Esophagus squamous epithelium (tissue), 4 donors: Measurements from ENCODE around the gene STK35.

Experiments used
- CTCF ChIP-seq, 6 experiments: fragments of 450-650 bp in 4 of 6; fragments of 200-600 bp in 2 of 6; sonication (generic) in 2 of 6; IDR thresholded peaks; one replicate each; pipeline ENCODE4 v1.5.1; 2016 to 2019; ENCODE audit warnings: antibody characterized with exemption in 6 of 6, mild to moderate bottlenecking in 4 of 6, moderate library complexity in 4 of 6
- POLR2A ChIP-seq, 4 donors: fragments of 450-650 bp; IDR thresholded peaks; one replicate each; pipeline ENCODE4 v1.6.1; 2017; ENCODE audit warnings: antibody characterized with exemption in 4 of 4, mild to moderate bottlenecking in 4 of 4, moderate library complexity in 3 of 4

GRCh38 chr20:2171266-2171790 is 69.7 kb downstream of the STK35 start:
- no peak for TF ChIP-seq CTCF (IDR thresholded peaks at IDR 0.05)
- TF ChIP-seq POLR2A (IDR thresholded peaks at IDR 0.05), result no peak
